Neural crest cell (in vitro differentiated cells): ENCODE measurements around the gene MRPL47. TPM values are rescaled to one million over a fixed set of nuclear protein-coding genes. Genes with fewer than 3 reads are reported as not detected.

Experiments
- DNase-seq: peaks from one replicate; pipeline ENCODE4 v3.0.0; 2021; ENCODE audit warnings: low read depth, mixed read lengths, low spot score
- H3K27ac Mint-ChIP-seq: one replicate; pipeline ENCODE4 v1.8.0; 2021; ENCODE audit warnings: mild to moderate bottlenecking, mixed read lengths; ENCODE audit not compliant: unreplicated experiment
- H3K27me3 Mint-ChIP-seq: 2 replicates; pipeline ENCODE4 v1.8.0; 2021; ENCODE audit warnings: low read depth, mild to moderate bottlenecking, mixed read lengths
- H3K36me3 Mint-ChIP-seq: 2 replicates; pipeline ENCODE4 v1.8.0; 2021; ENCODE audit warnings: low read depth, mild to moderate bottlenecking, mixed read lengths
- H3K4me1 Mint-ChIP-seq: 2 replicates; pipeline ENCODE4 v1.8.0; 2021; ENCODE audit warnings: mixed read lengths
- H3K4me3 Mint-ChIP-seq: one replicate; pipeline ENCODE4 v1.8.0; 2021; ENCODE audit warnings: mild to moderate bottlenecking, mixed read lengths
- H3K9me3 Mint-ChIP-seq: 2 replicates; pipeline ENCODE4 v1.8.0; 2021; ENCODE audit warnings: mixed read lengths
- CTCF ChIP-seq: fragments of 200-600 bp; sonication (generic); conservative IDR thresholded peaks from 2 replicates; pipeline ENCODE4 v1.5.0; 2021; ENCODE audit warnings: antibody characterized with exemption, mild to moderate bottlenecking
- total RNA-seq: library from RNA; stranded (reverse); gene quantifications from 2 replicates; pipeline ENCODE4 v1.2.1, GENCODE V29; 2021

The MRPL47 gene
- total RNA-seq, 1 donor from 2014 or later = 59.6 TPM

- no peak for DNase-seq
- H3K9me3 Mint-ChIP-seq = no peaks in the 10 kb centered on the region
- peaks cover 18% of the 10 kb centered on the region for H3K4me1 Mint-ChIP-seq
- H3K4me3 Mint-ChIP-seq = peak overlapping the region; percentile 99
- no peak for TF ChIP-seq CTCF
- H3K27ac Mint-ChIP-seq = peak overlapping the region; percentile 100
- no peaks in the 10 kb centered on the region for H3K36me3 Mint-ChIP-seq
- H3K27me3 Mint-ChIP-seq = no peaks in the 10 kb centered on the region
Observed at GRCh38 chr3:179603831-179604230, 607 bp downstream of the MRPL47 start.

DNA sequence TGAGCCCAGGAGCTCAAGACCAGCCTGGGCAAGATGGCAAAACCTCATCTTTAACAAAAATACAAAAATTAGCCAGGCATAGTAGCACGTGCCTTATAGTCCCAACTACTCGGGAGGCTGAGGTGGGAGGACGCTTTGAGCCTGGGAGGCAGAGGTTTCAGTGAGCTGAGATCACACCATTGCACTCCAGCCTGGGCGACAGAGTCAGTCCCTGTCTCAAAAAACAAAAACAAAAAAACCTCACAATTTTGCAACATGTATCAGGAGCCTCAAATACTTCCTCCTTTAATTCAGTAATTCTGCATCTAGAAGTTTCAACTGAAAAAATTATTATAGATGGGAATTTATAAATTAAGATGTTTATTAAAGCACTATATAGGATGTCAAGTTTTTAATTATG lies 1.1 kb downstream of the MRPL47 start:
- H3K27ac Mint-ChIP-seq = no peak overlapping the region
- peaks cover 18% of the 10 kb centered on the region for H3K4me1 Mint-ChIP-seq
- H3K9me3 Mint-ChIP-seq = no peaks in the 10 kb centered on the region
- no peak for TF ChIP-seq CTCF
- H3K36me3 Mint-ChIP-seq = no peaks in the 10 kb centered on the region
- no peaks in the 10 kb centered on the region for H3K27me3 Mint-ChIP-seq
- no peak for DNase-seq
- H3K4me3 Mint-ChIP-seq = peak overlapping the region; percentile 99

DNA sequence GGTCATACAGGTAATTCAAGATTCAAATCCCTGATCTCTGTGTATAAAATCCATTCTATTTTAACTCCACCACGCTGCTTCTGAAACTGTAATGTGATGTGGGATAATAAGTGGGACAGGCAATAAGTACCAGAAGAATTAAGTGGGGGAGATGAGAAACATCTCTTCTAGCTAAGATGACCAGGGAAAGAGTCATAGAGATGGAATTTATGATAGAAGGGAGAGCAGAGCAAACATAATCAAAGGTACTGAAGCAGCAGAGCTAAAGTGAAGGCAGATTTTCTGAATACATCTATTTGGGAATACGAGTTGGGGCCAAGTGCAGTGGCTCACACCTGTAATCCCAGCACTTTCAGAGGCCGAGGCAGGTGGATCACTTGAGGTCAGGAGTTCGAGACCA lies 4.9 kb downstream of the MRPL47 start:
- Mint-ChIP-seq H3K27ac (no peak overlapping the region), H3K27me3 (no peaks in the 10 kb centered on the region), H3K9me3 (no peaks in the 10 kb centered on the region), H3K4me3 (peak overlapping the region; percentile 51), H3K36me3 (no peaks in the 10 kb centered on the region), H3K4me1 (peaks cover 4% of the 10 kb centered on the region)
- DNase-seq = no peak
- no peak for TF ChIP-seq CTCF

DNA sequence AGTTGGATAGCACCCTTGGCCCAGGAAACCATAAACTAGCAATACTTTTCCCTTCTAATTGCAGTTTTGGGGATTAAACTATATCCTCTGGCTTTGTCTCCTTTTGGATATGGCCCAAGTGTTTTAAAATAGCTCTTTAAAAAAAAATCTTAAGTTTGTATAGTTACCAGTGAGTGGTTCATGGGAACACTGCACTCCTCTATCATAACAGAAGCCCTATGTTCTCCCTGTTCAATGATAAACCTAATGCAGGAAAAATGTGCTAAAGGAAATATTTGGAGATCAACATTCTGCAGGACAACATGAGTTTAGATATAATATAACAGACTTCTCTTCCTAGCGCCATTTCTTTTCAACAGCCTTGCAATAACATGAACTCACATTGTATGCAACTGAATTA lies 13.1 kb downstream of the MRPL47 start:
- H3K4me3 Mint-ChIP-seq = no peak overlapping the region
- DNase-seq = no peak
- no peak overlapping the region for H3K27ac Mint-ChIP-seq
- H3K27me3 Mint-ChIP-seq = no peaks in the 10 kb centered on the region
- peaks cover 4% of the 10 kb centered on the region for H3K36me3 Mint-ChIP-seq
- H3K4me1 Mint-ChIP-seq = no peaks in the 10 kb centered on the region
- H3K9me3 Mint-ChIP-seq = no peaks in the 10 kb centered on the region
- TF ChIP-seq CTCF = no peak

- H3K4me1 Mint-ChIP-seq = no peaks in the 10 kb centered on the region
- H3K27me3 Mint-ChIP-seq = no peaks in the 10 kb centered on the region
- no peak overlapping the region for H3K27ac Mint-ChIP-seq
- no peaks in the 10 kb centered on the region for H3K9me3 Mint-ChIP-seq
- DNase-seq = no peak
- peaks cover 4% of the 10 kb centered on the region for H3K36me3 Mint-ChIP-seq
- no peak for TF ChIP-seq CTCF
- H3K4me3 Mint-ChIP-seq = no peak overlapping the region
Observed at GRCh38 chr3:179590669-179591068, 13.8 kb downstream of the MRPL47 start.

GRCh38 chr3:179589143-179589542 lies 15.3 kb downstream of the MRPL47 start:
- H3K9me3 Mint-ChIP-seq = no peaks in the 10 kb centered on the region
- peaks cover 4% of the 10 kb centered on the region for H3K36me3 Mint-ChIP-seq
- no peak overlapping the region for H3K27ac Mint-ChIP-seq

More at GRCh38 chr3:179589143-179589542, 15.3 kb downstream of the MRPL47 start:
- no peak overlapping the region for H3K4me3 Mint-ChIP-seq
- H3K27me3 Mint-ChIP-seq = no peaks in the 10 kb centered on the region
- DNase-seq = no peak
- no peak for TF ChIP-seq CTCF
- no peaks in the 10 kb centered on the region for H3K4me1 Mint-ChIP-seq
